Fibroblast of skin of scalp (primary cell): ENCODE measurements around the gene RPL29. TPM values are rescaled to one million over a fixed set of nuclear protein-coding genes. Genes with fewer than 3 reads are reported as not detected.
"Not testable (repeated sequence)": the region's sequence is repeated elsewhere in the genome, so short reads cannot be mapped to it uniquely, and the experiment has no call there.

Source experiments
- DNase-seq: peaks from one replicate; pipeline ENCODE4 v3.0.0-alpha.2; 2013
- polyA plus RNA-seq, 2 experiments: library from polyadenylated mRNA; unstranded; fragments of 120-200 nt; gene quantifications; one replicate each; pipeline ENCODE4 v1.2.1, GENCODE V29; 2013; ENCODE audit not compliant: insufficient read length in 2 of 2

Gene RPL29
- polyA plus RNA-seq (2013, experiment 1 of 2; ENCODE audit: insufficient read length): 1,384 TPM
- 1,414 TPM for polyA plus RNA-seq (2013, experiment 2 of 2; ENCODE audit: insufficient read length)

- DNase-seq: peak; percentile 96
Observed at GRCh38 chr3:51995346-51996163, at the start of gene RPL29. TSS of gene RPL29 (minus strand) at chr3:51995895. CDS start at chr3:51995461, 434 bp downstream.

GRCh38 chr3:52044869-52045619 lies 49.3 kb upstream of the RPL29 start:
- no peak for DNase-seq

GRCh38 chr3:52043750-52044149 lies 48.1 kb upstream of the RPL29 start:
- DNase-seq: no peak

- DNase-seq: not testable (repeated sequence)
Observed at GRCh38 chr3:52043039-52043438, 47.3 kb upstream of the RPL29 start.

GRCh38 chr3:52041118-52041731 lies 45.5 kb upstream of the RPL29 start:
- DNase-seq: no peak

- no peak for DNase-seq
Observed at GRCh38 chr3:52040600-52040999, 44.9 kb upstream of the RPL29 start.

- no peak for DNase-seq
Observed at GRCh38 chr3:52039846-52040245, 44.2 kb upstream of the RPL29 start.

GRCh38 chr3:52039426-52039825 lies 43.7 kb upstream of the RPL29 start:
- no peak for DNase-seq

- DNase-seq: no peak
Observed at GRCh38 chr3:52038227-52038626, 42.5 kb upstream of the RPL29 start.

GRCh38 chr3:52037291-52037690 lies 41.6 kb upstream of the RPL29 start:
- DNase-seq: no peak

- no peak for DNase-seq
Observed at GRCh38 chr3:52036829-52037228, 41.1 kb upstream of the RPL29 start.

- DNase-seq: no peak
Observed at GRCh38 chr3:52036222-52036694, 40.6 kb upstream of the RPL29 start.

- DNase-seq: no peak
Observed at GRCh38 chr3:52034651-52035050, 39.0 kb upstream of the RPL29 start.

- no peak for DNase-seq
Observed at GRCh38 chr3:52034212-52034611, 38.5 kb upstream of the RPL29 start.

- DNase-seq: not testable (repeated sequence)
Observed at GRCh38 chr3:52033748-52034147, 38.1 kb upstream of the RPL29 start.

GRCh38 chr3:52032702-52033408 lies 37.2 kb upstream of the RPL29 start:
- DNase-seq: no peak

- no peak for DNase-seq
Observed at GRCh38 chr3:52031896-52032295, 36.2 kb upstream of the RPL29 start.

GRCh38 chr3:52030714-52031310 lies 35.1 kb upstream of the RPL29 start:
- no peak for DNase-seq

GRCh38 chr3:52029535-52029934 lies 33.8 kb upstream of the RPL29 start:
- DNase-seq: no peak

GRCh38 chr3:52029053-52029452 lies 33.4 kb upstream of the RPL29 start:
- DNase-seq: no peak

- DNase-seq: no peak
Observed at GRCh38 chr3:52028572-52028971, 32.9 kb upstream of the RPL29 start.

- DNase-seq: no peak
Observed at GRCh38 chr3:52026041-52026440, 30.3 kb upstream of the RPL29 start.
